Common myeloid progenitor, CD34-positive (primary cell): ENCODE measurements around the gene WWOX.

Experiments
- CTCF ChIA-PET: fragments of 350-600 bp; sonication (Branson Sonifier 250); formaldehyde crosslinking; loops from one replicate; lab custom pipeline; 2021; ENCODE audit warnings: antibody characterized with exemption; lab: Charles Lee
- POLR2A ChIA-PET: fragments of 350-600 bp; sonication (Branson Sonifier 250); formaldehyde crosslinking; loops from one replicate; lab custom pipeline; 2021; ENCODE audit warnings: antibody characterized with exemption; lab: Charles Lee
- DNase-seq, 3 donors: peaks; one replicate each; pipeline versions ENCODE4 v3.0.0 to v3.0.0-alpha.2; 2013
- H3K27ac ChIP-seq, 2 experiments: 1 replicate in 1 of 2; 2 replicates in 1 of 2; pipeline ENCODE4 v1.7.0; 2013; ENCODE audit warnings: inconsistent platforms in 2 of 2, low read length in 2 of 2, mild to moderate bottlenecking in 2 of 2, low read depth in 1 of 2, moderate library complexity in 1 of 2; ENCODE audit not compliant: severe bottlenecking in 2 of 2, insufficient read depth in 1 of 2, poor library complexity in 1 of 2
- H3K27me3 ChIP-seq, 5 experiments: replicated peaks in 2 of 5; 1 replicate in 3 of 5; 2 replicates in 2 of 5; pipeline versions ENCODE4 v1.6.1 to v1.7.0; 2013; ENCODE audit warnings: low read length in 4 of 5, mild to moderate bottlenecking in 2 of 5, moderate library complexity in 2 of 5, inconsistent platforms in 1 of 5; ENCODE audit not compliant: insufficient read depth in 5 of 5, control insufficient read depth in 4 of 5
- H3K36me3 ChIP-seq, 4 experiments: 1 replicate in 2 of 4; 2 replicates in 2 of 4; pipeline versions ENCODE4 v1.6.1 to v1.7.0; 2013; ENCODE audit warnings: low read length in 3 of 4, control low read depth in 1 of 4, mild to moderate bottlenecking in 1 of 4; ENCODE audit not compliant: control insufficient read depth in 4 of 4, insufficient read depth in 4 of 4
- H3K4me1 ChIP-seq, 4 experiments: 1 replicate in 3 of 4; 2 replicates in 1 of 4; pipeline versions ENCODE4 v1.6.1 to v1.7.1; 2013; ENCODE audit warnings: low read length in 3 of 4, mild to moderate bottlenecking in 3 of 4, control low read depth in 1 of 4, inconsistent platforms in 1 of 4, moderate library complexity in 1 of 4; ENCODE audit not compliant: control insufficient read depth in 4 of 4, insufficient read depth in 4 of 4; ENCODE audit errors: control extremely low read depth in 1 of 4
- H3K4me3 ChIP-seq, 7 experiments: 1 replicate in 4 of 7; 2 replicates in 3 of 7; pipeline versions ENCODE4 v1.5.1 to v1.7.0; 2013; ENCODE audit warnings: mild to moderate bottlenecking in 7 of 7, low read length in 6 of 7, moderate library complexity in 6 of 7, inconsistent platforms in 2 of 7, low read depth in 2 of 7, control low read depth in 1 of 7; ENCODE audit not compliant: insufficient read depth in 4 of 7, control insufficient read depth in 1 of 7; ENCODE audit errors: extremely low read depth in 1 of 7
- H3K9me3 ChIP-seq, 5 experiments: 1 replicate in 4 of 5; 2 replicates in 1 of 5; pipeline versions ENCODE4 v1.6.1 to v1.7.1; 2013; ENCODE audit warnings: low read length in 4 of 5, mild to moderate bottlenecking in 2 of 5, inconsistent platforms in 1 of 5, low read depth in 1 of 5, moderate library complexity in 1 of 5; ENCODE audit not compliant: control insufficient read depth in 4 of 5, insufficient read depth in 2 of 5; ENCODE audit errors: control extremely low read depth in 1 of 5
- WGBS: methylation state at CpG from one replicate; pipeline ENCODE4 v1.1.5; 2013; ENCODE audit not compliant: insufficient coverage; 5-methylcytosine and 5-hydroxymethylcytosine counted together

Gene WWOX

DNA sequence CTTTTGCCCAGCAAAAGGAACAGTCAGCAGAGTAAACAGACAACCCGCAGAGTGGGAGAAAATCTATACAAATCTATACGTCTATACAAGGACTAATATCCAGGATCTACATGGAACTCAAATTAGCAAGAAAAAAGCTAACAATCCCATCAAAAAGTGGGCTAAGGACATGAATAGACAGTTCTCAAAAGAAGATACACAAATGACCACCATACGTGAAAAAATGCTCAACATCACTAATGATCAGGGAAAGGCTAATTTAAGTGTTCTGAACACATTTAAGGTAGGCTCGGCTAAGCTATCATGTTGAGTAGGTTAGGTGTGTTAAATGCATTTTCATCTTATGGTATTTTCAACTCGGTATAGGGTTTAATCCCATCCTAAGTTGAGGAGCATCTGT lies 598.0 kb downstream of the WWOX start:
- ChIA-PET POLR2A (no interaction called here), CTCF (no interaction called here)
- Histone ChIP-seq H3K27me3 (no peaks in the 10 kb centered on the region), H3K4me1 (no peaks in the 10 kb centered on the region), H3K27ac (no peak overlapping the region), H3K9me3 (peaks cover 0 to 4% (median 0%) of the 10 kb centered on the region in 5 experiments), H3K36me3 (no peaks in the 10 kb centered on the region), H3K4me3 (no peak overlapping the region)
- WGBS = 95% methylated on average over 3 of the region's 5 CpGs
- no peak for DNase-seq

DNA sequence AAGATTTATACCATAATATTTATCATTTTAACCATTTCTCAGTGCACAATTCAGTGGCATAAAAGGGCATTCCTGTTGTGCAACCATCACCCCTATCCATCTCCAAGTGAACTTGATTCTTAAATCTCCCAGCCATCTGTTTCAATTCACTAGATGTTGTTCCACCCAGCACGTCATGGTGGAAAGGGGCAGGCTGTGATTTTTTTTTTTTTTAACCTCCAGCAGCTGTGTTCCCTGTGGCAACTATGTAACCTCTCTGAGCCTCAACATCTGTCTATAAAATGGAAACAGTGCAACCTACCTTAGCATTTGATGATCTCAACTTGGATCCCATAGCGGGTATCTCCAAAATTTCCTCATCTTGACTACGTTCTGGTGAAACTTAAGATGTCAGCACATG lies 604.5 kb downstream of the WWOX start:
- Histone ChIP-seq H3K4me1 (no peaks in the 10 kb centered on the region), H3K27ac (no peak overlapping the region), H3K9me3 (peaks cover 0 to 4% (median 0%) of the 10 kb centered on the region in 5 experiments), H3K36me3 (no peaks in the 10 kb centered on the region), H3K4me3 (no peak overlapping the region), H3K27me3 (no peaks in the 10 kb centered on the region)
- ChIA-PET CTCF (no interaction called here), POLR2A (no interaction called here)
- DNase-seq = no peak
- 100% methylated on average over 2 of the region's 3 CpGs for WGBS

DNA sequence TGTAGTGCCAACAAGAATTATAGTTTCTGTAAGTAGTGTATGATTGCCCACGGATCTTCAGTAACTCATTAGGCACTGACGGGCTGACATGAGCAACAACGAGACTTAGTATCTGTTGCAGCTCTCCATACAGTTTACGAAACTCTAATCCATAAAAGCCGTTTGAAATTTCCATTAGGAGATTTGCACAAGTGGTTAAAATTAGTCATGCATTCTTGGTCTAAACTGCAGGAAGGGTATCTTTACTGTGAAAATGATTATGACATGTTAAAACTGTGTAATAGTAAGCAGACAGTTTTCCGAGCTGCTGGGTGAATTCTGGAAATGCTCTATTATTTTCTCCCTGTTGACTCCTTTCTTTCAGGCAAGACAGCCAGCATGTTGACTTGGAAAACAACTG lies 605.0 kb downstream of the WWOX start:
- H3K9me3 ChIP-seq = peaks cover 0 to 4% (median 0%) of the 10 kb centered on the region in 5 experiments
- no peak overlapping the region for H3K4me3 ChIP-seq
- H3K27ac ChIP-seq = no peak overlapping the region
- H3K36me3 ChIP-seq = no peaks in the 10 kb centered on the region
- ChIA-PET CTCF (no interaction called here), POLR2A (no interaction called here)
- H3K27me3 ChIP-seq = no peaks in the 10 kb centered on the region
- H3K4me1 ChIP-seq = no peaks in the 10 kb centered on the region
- no peak for DNase-seq
- 95% methylated on average over 5 of the region's 6 CpGs for WGBS

DNA sequence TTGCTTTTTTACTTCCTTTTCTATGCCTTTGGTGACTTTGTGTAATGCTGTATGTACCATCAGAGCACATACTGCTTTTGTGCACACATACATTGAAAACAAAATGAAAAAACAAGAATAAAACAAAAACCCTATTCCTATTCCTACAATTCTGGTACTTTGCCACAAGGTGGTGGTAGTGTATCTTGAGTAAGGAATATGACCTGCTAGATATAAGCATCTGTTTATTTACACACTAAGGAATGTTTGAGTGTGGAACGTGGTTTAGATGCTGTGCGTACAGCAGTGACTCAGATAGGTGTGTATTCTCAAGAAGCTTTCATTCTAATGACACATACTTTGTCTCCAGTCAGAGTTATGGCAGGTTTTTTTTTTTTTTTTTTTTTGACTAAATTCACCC lies 606.2 kb downstream of the WWOX start:
- Histone ChIP-seq H3K27me3 (no peaks in the 10 kb centered on the region), H3K36me3 (no peaks in the 10 kb centered on the region), H3K27ac (no peak overlapping the region), H3K4me3 (no peak overlapping the region), H3K9me3 (peaks cover 0 to 4% (median 0%) of the 10 kb centered on the region in 5 experiments), H3K4me1 (no peaks in the 10 kb centered on the region)
- WGBS = no CpG with 5 or more reads among the region's 2 CpGs
- ChIA-PET CTCF (interaction anchor here (0.6 kb wide), 1 partner anchor 510 kb away, joined by 3 read pairs; no protein-coding TSS in a partner anchor), POLR2A (no interaction called here)
- peak; percentile 17 to 57 (median 51) for DNase-seq

DNA sequence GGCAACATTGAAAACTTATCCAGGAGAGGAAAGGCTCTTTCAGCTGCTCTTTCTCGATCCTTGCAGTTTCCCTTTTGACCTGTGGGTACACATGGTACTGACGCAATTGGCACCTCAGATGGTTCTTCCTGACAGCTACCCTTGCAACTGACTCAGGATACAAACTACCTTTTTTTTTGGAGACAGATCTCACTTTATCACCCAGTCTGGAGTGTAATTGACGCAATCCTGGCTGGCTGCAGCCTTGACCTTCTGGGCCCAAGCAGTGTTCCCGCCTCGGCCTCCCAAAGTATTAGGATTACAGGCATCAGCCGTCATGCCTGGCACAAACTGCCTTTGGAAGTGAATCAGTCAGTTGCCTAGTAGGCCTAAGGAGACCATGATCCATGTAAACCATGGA lies 607.2 kb downstream of the WWOX start:
- POLR2A ChIA-PET = no interaction called here
- Histone ChIP-seq H3K4me3 (no peak overlapping the region), H3K9me3 (peaks cover 0 to 4% (median 0%) of the 10 kb centered on the region in 5 experiments), H3K27ac (no peak overlapping the region), H3K27me3 (no peaks in the 10 kb centered on the region), H3K4me1 (no peaks in the 10 kb centered on the region), H3K36me3 (no peaks in the 10 kb centered on the region)
- WGBS = 93% methylated on average over 6 of the region's 6 CpGs
- DNase-seq = no peak
- CTCF ChIA-PET = interaction anchor here (1.2 to 1.5 kb wide), 2 partner anchors 14 to 15 kb away, joined by 4 read pairs; no protein-coding TSS in a partner anchor

DNA sequence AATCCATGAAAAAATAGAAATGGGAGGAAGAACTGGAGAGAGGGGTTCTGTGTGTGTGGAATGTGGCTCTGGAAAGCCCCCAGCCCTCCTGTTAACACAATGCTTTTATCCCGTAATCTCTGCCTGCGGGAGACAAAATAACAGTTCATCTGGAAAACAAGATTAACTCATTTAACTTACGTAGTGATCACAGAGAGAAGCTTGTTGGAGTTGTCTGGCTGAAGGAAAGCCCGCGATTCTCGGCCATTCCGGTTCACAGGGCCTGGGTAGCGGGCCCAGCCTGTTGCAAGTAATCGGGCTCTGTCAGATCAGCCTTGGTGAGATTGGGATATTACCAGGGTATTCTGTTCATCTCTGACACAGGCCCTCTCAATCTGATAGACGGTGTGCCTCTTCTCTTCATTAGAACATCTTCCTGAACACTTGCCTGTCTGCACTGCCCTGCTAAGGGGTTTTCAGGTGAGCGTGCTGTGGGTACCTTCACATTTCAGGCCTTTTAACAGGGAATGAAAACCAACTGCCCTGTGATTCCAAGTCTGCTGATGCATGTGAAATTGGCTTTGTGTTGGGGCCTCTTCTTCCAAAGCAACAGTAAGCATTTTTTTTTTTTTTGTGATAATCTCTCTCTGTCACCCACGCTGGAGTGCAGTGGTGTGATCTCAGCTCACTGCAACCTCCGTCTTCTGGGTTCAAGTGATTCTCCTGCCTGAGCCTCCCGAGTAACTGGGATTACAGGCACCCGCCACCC lies 609.9 kb downstream of the WWOX start:
- Histone ChIP-seq H3K27me3 (no peaks in the 10 kb centered on the region), H3K4me3 (no peak overlapping the region), H3K4me1 (no peaks in the 10 kb centered on the region), H3K9me3 (peaks cover 0 to 4% (median 0%) of the 10 kb centered on the region in 5 experiments), H3K36me3 (no peaks in the 10 kb centered on the region), H3K27ac (no peak overlapping the region)
- 95% methylated on average over 15 of the region's 15 CpGs for WGBS
- ChIA-PET CTCF (no interaction called here), POLR2A (no interaction called here)
- DNase-seq = no peak

DNA sequence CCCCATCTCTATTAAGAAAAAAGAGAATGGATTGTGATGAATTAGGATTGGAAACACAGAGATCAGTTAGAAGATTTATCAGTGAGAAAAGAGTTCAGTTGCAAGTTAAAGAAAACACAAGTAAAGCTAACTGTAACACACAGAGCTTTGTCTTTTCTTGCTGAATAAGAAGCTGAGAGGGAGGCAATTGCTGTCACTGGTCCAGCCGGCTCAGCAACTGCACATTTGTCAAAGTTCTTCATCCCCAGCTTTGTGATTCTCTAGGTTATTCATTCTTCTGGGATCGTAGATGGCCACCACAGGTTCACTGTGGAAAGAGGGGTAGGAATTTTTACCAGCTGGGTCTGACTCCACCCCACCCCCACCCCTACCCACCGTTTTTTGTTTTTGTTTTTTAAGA lies 615.7 kb downstream of the WWOX start:
- CTCF ChIA-PET = no interaction called here
- Histone ChIP-seq H3K4me1 (no peaks in the 10 kb centered on the region), H3K27ac (no peak overlapping the region), H3K9me3 (no peaks in the 10 kb centered on the region), H3K4me3 (no peak overlapping the region), H3K27me3 (no peaks in the 10 kb centered on the region), H3K36me3 (no peaks in the 10 kb centered on the region)
- no CpG with 5 or more reads among the region's 3 CpGs for WGBS
- POLR2A ChIA-PET = no interaction called here
- no peak for DNase-seq
